NCI-H460 (cell line): Measurements from ENCODE around the gene PRELID1. TPM values are rescaled to one million over a fixed set of nuclear protein-coding genes. Genes with fewer than 3 reads are reported as not detected.

Experiments
- DNase-seq: peaks from one replicate; pipeline ENCODE4 v3.0.0-alpha.2; 2016; ENCODE audit warnings: low read depth; ENCODE audit errors: extremely low read depth
- total RNA-seq: library from RNA; depleted of rRNA; stranded (reverse); fragments of >200 nt; shearing (Covaris generic); gene quantifications from 2 replicates; pipeline ENCODE4 v1.2.3, GENCODE V29; 2014

Gene PRELID1
- total RNA-seq, 1 experiment from 2014 or later, result 192 TPM

- DNase-seq, result no peak
Observed at GRCh38 chr5:177312649-177313181, 9.1 kb downstream of the PRELID1 start.

DNA sequence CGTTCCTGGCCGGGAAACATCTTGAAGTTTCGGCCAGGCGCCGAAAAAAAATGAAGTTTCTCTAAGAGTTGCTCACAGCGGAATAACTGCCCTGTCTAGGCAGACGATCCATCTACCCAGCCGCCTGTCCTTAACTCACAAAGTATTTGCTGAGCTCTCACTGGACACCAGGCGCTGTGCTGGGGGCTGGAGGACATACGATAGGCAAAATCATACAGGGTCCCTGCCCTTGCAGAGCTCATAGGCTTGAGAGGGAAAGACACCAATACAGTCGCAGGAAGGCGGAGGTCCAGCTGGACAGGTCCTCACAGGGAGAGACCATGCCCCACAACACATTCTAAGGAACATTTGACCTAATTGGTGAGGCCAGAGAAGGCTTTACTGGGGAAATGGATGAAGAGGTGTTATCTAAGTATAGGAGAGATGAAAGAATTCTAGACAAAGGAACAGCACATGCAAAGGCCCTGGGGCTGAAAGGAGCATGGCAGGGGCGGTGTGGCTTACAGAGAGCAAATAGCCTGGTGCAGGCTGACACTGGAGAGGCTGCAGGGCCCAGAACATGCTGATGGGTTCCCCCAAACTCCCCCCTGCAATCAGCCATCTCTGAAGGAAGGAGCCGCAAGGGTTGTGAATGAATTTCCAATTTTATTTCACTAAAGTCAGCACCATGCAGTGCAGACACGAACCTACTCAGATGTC, 10.1 kb downstream of the PRELID1 start:
- DNase-seq, result no peak

DNA sequence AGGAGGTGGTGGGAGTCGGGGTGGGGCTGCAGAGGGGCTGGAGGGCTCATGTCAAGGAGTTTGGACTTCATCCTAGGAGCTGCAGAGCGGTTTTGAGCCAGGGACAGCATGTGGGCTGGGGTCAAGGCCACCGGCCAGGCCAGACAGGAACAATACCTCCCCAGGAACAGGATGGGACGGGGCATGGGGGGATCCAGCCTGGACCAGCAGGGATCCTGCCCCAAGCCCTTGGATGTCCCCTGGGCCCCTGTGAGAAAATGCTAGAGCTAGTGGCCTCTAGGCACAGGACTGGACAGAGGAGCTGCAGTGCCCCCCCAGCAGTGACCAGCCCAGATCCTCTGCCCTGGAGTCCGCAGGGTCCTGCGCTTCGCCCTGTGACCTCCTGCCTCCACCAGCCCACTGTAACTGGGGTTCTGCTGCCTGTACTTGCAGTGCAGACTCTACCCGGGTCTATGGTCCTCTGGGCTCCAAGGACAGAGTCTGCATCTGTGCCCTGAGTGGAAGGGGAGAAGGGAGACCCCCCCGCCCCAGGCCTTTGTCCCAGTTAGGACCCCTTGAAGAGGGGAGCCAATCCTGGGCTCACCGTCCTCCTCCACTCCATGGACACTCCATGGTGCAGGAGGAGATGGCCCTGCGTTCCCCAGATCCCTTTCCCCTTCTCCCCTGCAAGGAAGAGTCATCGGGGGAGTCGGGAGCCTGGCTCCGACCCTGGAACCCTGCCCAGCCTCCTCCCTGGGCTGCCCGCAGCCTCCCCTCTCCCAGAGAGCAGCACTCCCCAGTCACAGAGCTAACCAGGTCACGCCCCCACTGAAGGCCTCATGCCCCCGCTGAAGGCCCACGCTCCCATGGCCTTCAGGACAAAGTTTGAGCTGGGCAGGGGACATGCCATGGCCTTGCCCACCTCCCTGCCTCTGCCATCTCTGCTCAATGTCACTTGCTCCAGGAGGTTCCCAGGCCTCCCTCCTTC, 11.1 kb downstream of the PRELID1 start:
- DNase-seq, result no peak

- DNase-seq, result no peak
Observed at GRCh38 chr5:177315411-177315810, 11.8 kb downstream of the PRELID1 start.

DNA sequence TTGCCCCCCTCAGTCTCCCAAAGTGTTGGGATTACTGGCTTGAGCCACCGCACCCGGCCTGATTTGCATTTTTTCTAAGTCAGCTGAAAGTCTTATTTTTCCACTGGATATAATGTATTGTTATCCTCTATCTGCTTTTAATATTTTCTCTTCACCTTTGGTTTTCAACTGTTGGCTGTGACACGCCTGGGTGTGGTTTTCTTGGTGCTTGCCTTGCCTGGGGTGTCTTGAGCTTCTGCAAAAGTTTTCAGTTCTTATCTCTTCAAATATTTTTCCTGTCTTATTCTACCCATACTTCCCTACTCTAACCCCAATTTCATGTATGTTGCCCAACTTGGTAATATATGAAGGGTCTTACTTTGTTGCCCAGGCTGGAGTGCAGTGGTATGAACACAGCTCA, 12.4 kb downstream of the PRELID1 start:
- no peak for DNase-seq

- peak; percentile 64 for DNase-seq
Observed at GRCh38 chr5:177317959-177318377, 14.4 kb downstream of the PRELID1 start.

DNA sequence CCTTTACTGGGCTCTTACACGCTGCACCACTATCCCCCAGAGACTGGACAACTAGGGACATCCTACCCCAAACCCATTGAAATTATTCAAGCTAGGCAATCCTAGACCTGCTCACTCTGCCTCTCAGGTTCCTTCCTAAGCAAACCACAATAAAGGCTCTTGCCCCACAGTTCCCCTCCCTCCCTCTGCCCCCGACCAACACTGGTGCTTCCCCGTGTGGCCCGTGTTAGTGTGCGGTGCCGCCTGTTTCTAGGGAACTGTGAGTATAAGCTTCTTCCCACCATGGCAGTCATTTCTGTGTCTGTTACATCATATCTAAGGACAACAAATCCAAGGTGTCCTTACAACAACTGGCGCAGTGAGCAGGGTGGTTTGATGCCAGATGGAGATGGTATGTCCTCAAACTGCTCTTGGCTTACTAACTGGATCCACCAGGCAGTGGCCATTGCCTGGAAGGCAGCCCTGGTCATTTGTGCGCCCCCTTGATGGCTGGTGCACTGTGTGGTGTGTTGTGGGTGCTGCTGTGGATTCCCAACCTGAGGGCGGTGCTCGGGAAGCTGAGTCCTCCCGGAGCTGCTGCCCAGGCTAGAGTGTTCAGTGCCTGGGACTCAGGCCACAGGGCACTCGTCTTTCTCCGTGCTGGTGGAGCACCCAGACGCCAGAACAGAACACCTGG, 16.5 kb downstream of the PRELID1 start:
- no peak for DNase-seq

DNA sequence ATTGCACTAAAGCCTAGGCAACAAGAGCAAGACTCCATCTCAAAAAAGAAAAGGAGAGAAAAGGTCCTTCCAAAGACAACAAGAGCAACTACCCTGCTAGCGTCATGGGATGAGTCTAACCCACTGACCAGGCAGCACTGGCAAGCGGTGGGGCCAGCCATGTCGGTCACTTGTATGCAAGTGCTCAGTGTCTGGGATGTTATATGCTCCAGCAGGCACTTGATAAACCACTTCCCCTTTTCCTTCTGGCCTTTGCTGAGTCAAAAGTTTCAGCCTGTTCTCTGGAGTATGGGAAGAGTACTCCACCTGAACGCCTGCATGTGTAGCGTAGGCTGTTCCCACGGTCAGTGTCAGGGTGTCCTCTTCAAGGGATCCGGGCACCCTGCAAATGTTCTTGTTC, 17.3 kb downstream of the PRELID1 start:
- no peak for DNase-seq

GRCh38 chr5:177325868-177326381, 22.3 kb downstream of the PRELID1 start:
- no peak for DNase-seq

DNA sequence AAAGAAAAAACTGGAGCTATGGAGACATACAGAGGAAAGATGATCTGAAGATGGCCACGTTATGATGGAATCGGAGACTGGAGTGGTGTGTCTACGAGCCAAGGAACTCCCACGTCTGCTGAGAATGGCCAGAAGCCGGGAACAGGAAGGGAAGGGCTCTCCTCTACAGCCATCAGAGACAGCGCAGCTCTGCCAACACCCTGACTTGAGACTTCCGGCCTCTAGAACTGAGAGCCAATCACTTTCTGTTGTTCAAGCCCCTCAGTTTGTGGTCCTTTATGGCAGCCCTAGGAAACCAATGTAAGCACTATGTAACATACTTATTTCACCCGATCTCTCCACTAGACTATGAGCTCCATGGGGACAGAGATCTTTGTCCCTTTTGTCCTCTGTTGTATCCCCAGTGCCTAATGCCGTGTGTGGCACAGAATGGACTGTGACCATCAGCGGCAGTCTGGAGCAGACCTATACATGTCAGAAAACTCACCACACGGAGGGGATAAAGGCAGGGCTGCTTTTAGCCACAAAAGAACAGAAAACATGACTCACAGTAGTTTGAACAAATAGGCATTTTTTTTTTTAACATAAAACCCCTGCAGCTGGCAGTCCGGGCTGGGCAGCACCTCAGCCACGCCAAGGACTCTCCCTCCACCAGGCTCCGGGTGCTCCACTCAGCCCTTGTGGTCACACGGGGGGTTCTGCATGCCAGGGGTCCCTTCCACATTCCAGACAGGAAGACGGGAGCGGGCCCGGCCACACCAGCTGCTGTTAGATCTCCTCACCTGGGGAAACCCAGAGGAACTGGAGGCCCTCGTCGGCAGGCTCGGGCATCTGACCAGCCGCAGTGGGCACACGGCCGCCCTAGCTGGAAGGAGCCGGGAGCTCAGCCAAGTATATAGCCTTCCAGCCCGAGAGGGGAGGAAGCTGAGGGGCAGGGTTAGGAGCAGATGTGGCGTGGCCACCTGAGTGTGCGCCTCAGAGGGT, 24.2 kb downstream of the PRELID1 start:
- no peak for DNase-seq

GRCh38 chr5:177328545-177329231, 25.1 kb downstream of the PRELID1 start:
- DNase-seq, result no peak

- no peak for DNase-seq
Observed at GRCh38 chr5:177329883-177330282, 26.3 kb downstream of the PRELID1 start.

DNA sequence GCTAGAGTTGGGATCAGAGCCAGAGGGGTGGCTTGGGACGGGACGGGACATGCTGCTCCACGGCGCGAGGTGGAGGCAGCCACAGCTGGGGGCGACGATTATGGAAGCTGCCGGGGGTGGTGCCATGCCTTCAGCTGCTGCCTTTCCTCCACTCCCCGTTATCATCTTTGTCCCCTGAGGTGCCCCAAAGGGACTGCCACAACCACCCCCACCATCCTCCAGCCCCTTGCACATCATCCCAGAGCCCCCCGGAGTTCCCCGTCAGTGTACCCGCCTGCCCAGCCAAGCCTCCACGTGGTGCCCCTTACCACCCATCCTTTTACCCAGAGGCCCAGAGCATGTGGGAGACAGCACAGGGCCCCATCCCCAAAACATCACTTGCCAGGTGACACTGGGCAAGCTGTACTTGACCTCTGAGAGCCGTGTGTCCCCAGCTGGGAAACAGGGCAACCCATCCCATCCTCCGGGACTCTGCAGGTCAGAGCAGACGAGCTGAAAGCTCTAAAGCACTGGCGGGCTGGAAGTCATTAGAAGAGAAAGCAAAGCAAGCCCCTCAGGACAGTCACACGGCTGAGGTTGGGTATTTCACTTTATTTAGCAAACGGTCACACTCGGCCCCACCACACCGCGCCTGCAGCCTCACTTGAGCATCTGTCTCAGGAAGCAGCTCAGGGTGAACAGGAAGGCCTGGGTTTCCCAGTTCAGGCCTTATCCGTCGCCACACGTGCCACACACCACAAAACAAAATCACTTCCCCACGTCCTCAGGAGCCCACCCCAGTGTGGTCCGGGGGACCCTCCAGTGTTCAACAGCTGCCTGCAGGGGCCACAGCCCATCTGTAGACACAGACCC, 27.6 kb downstream of the PRELID1 start:
- no peak for DNase-seq

DNA sequence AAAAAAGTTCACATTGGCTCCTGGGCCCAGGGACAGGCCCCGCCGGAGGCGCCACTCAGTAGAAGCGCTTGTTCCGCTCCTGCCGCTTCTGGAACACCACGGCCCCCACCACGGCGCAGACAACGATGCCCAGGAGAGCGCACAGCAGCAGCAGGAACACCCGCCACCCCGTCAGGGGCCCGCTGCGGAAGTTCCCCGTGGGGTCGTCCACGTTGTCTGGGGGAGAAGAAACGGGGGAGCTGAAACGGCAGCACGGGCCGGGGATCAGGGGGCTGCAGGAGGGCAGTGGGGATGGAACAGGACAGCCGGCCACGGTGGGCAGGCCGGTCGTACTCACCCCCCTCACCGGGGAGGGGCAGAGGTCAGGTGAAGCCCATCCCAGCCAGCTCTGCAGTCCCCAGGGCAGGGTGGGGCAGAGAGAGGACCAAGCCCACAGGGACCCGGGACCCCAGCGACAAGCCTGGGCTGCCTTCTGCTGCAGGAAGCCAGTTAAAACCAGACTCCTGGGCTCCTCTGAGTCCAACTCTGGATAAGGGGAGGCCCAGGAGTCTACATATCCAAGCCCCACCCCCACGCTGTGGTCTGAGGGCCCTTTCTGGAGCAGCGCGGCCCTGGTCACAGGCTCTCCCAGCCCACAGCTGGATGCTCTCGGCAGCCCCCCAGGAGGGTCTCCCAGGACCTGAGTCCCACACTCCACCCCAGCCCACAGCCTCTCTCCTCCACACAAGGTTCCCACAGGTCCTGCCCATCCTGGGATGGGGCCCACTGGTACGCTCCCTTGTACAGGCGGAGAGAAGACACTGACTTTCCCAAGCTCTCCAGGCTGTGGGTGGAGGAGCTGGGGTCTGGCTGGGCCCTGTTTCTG, 28.7 kb downstream of the PRELID1 start:
- no peak for DNase-seq

- no peak for DNase-seq
Observed at GRCh38 chr5:177332896-177333260, 29.3 kb downstream of the PRELID1 start.

DNA sequence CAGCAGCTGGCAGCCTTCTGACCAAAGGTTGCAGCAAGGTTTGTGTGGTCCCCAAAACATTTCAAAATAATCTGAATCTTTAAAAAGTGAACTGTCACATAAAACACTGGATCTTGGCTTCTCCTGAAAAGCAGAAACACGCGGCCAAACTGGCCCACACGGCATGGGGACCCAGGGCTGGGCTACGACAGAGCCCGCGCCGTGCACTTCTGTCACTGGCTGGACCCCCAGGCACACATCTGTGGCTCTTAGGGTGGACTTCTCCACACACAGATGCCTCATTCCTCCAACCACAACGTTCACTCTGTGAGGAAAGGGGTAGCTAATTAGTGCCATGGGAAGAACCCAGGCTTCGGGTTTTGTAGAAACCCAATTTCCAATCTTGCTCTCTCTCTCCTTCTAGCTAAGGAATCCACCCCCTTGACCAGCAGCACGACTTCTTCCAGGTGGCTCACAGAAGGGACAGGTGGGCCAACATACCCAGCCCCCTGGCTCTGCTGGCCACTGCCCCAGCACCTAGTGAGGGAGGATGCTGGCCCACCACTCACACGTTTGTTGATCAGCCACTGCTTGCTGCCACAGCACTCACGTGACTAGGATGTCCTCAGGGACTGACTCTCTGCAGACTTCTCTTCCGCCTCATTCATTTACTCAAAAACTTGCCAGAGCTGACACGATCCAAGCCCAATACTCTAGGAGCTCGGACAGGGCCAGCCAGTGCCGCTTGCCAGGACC, 30.0 kb downstream of the PRELID1 start:
- no peak for DNase-seq
